ENCODE measurements around the gene AKR1B15. TPM values are rescaled to one million over a fixed set of nuclear protein-coding genes. Genes with fewer than 3 reads are reported as not detected.

The AKR1B15 gene
- not detected for total RNA-seq
- 0.07 TPM for polyA plus RNA-seq
- long read RNA-seq, donor 1: 0 reads
- long read RNA-seq, donor 2: 0 reads
- long read RNA-seq, donor 3: 0 reads
- long read RNA-seq, donor 4: 0 reads

- ATAC-seq (no peak), DNase-seq (peak in 2 of 3 donors; percentile 37 to 60)
- Histone ChIP-seq H3K4me3 (ENCODE audit: low read length) (no peak within 1 kb of the TSS), H3K4me1 (ENCODE audit: control insufficient read depth, insufficient read depth, low read length) (peaks cover 4% of the 10 kb centered on the region), H3K27me3 (ENCODE audit: control insufficient read depth, insufficient read depth) (no peaks in the 10 kb centered on the region), H3K27ac (ENCODE audit: low read length) (no peak within 1 kb of the TSS), H3K9me3 (ENCODE audit: control insufficient read depth, low read length) (no peaks in the 10 kb centered on the region)
- 80% methylated on average over 14 of the region's 14 CpGs for WGBS
- intact Hi-C loops (cut with DNase I): no loop called here
Observed at GRCh38 chr7:134548877-134549276, at the start of gene AKR1B15. Gene AKR1B15, plus strand, starts transcription at chr7:134549110. Its CDS starts 15,510 bp downstream, at chr7:134564620.

GRCh38 chr7:134500406-134500805 lies 48.5 kb upstream of the AKR1B15 start:
- WGBS: 85% methylated on average over 2 of the region's 2 CpGs

GRCh38 chr7:134500982-134501381 lies 47.9 kb upstream of the AKR1B15 start:
- WGBS: 67% methylated on average over 5 of the region's 5 CpGs
- H3K9me3 ChIP-seq (ENCODE audit: control insufficient read depth, low read length): no peaks in the 10 kb centered on the region
- H3K4me1 ChIP-seq (ENCODE audit: control insufficient read depth, insufficient read depth, low read length): no peaks in the 10 kb centered on the region
- ATAC-seq: no peak
- H3K27ac ChIP-seq (ENCODE audit: low read length): no peak overlapping the region
- no peak overlapping the region for H3K4me3 ChIP-seq (ENCODE audit: low read length)
- intact Hi-C loops (cut with DNase I): no loop called here
- no peaks in the 10 kb centered on the region for H3K27me3 ChIP-seq (ENCODE audit: control insufficient read depth, insufficient read depth)
- DNase-seq: no peak

More at GRCh38 chr7:134500406-134500805, 48.5 kb upstream of the AKR1B15 start:
- ATAC-seq: no peak
- intact Hi-C loops (cut with DNase I): no loop called here
- H3K4me1 ChIP-seq (ENCODE audit: control insufficient read depth, insufficient read depth, low read length): no peaks in the 10 kb centered on the region
- no peaks in the 10 kb centered on the region for H3K27me3 ChIP-seq (ENCODE audit: control insufficient read depth, insufficient read depth)
- no peak for DNase-seq
- no peak overlapping the region for H3K4me3 ChIP-seq (ENCODE audit: low read length)
- no peak overlapping the region for H3K27ac ChIP-seq (ENCODE audit: low read length)
- no peaks in the 10 kb centered on the region for H3K9me3 ChIP-seq (ENCODE audit: control insufficient read depth, low read length)

- Histone ChIP-seq H3K4me3 (ENCODE audit: low read length) (no peak overlapping the region), H3K27ac (ENCODE audit: low read length) (peak overlapping the region; percentile 8), H3K9me3 (ENCODE audit: control insufficient read depth, low read length) (no peaks in the 10 kb centered on the region), H3K27me3 (ENCODE audit: control insufficient read depth, insufficient read depth) (no peaks in the 10 kb centered on the region), H3K4me1 (ENCODE audit: control insufficient read depth, insufficient read depth, low read length) (no peaks in the 10 kb centered on the region)
- WGBS: 64% methylated on average over 3 of the region's 3 CpGs
- peak; percentile 74 to 79 for ATAC-seq
- peak in 2 of 3 donors; percentile 48 to 66 for DNase-seq
- intact Hi-C loops (cut with DNase I): no loop called here
Observed at GRCh38 chr7:134502463-134503371, 46.2 kb upstream of the AKR1B15 start.

GRCh38 chr7:134504660-134505164 lies 44.2 kb upstream of the AKR1B15 start:
- H3K4me1 ChIP-seq (ENCODE audit: control insufficient read depth, insufficient read depth, low read length): no peaks in the 10 kb centered on the region
- H3K27ac ChIP-seq (ENCODE audit: low read length): no peak overlapping the region
- DNase-seq (no peak), ATAC-seq (peak; percentile 41 to 64)
- H3K4me3 ChIP-seq (ENCODE audit: low read length): no peak overlapping the region
- WGBS: 72% methylated on average over 3 of the region's 3 CpGs
- no peaks in the 10 kb centered on the region for H3K27me3 ChIP-seq (ENCODE audit: control insufficient read depth, insufficient read depth)
- intact Hi-C loops (cut with DNase I): no loop called here
- no peaks in the 10 kb centered on the region for H3K9me3 ChIP-seq (ENCODE audit: control insufficient read depth, low read length)

GRCh38 chr7:134505856-134506255 lies 43.1 kb upstream of the AKR1B15 start:
- Histone ChIP-seq H3K27me3 (ENCODE audit: control insufficient read depth, insufficient read depth) (no peaks in the 10 kb centered on the region), H3K4me1 (ENCODE audit: control insufficient read depth, insufficient read depth, low read length) (no peaks in the 10 kb centered on the region), H3K9me3 (ENCODE audit: control insufficient read depth, low read length) (no peaks in the 10 kb centered on the region), H3K4me3 (ENCODE audit: low read length) (no peak overlapping the region), H3K27ac (ENCODE audit: low read length) (no peak overlapping the region)
- intact Hi-C loops (cut with DNase I): no loop called here
- ATAC-seq (no peak), DNase-seq (no peak)
- WGBS: 84% methylated on average over 4 of the region's 4 CpGs

GRCh38 chr7:134509010-134509409 lies 39.9 kb upstream of the AKR1B15 start:
- H3K27ac ChIP-seq (ENCODE audit: low read length): no peak overlapping the region
- intact Hi-C loops (cut with DNase I): no loop called here
- no peaks in the 10 kb centered on the region for H3K9me3 ChIP-seq (ENCODE audit: control insufficient read depth, low read length)
- no peaks in the 10 kb centered on the region for H3K4me1 ChIP-seq (ENCODE audit: control insufficient read depth, insufficient read depth, low read length)
- 85% methylated on average over 1 of the region's 1 CpG for WGBS
- no peak overlapping the region for H3K4me3 ChIP-seq (ENCODE audit: low read length)
- no peaks in the 10 kb centered on the region for H3K27me3 ChIP-seq (ENCODE audit: control insufficient read depth, insufficient read depth)
- no peak for ATAC-seq
- DNase-seq: no peak

- Histone ChIP-seq H3K27me3 (ENCODE audit: control insufficient read depth, insufficient read depth) (no peaks in the 10 kb centered on the region), H3K4me1 (ENCODE audit: control insufficient read depth, insufficient read depth, low read length) (no peaks in the 10 kb centered on the region), H3K27ac (ENCODE audit: low read length) (no peak overlapping the region), H3K4me3 (ENCODE audit: low read length) (no peak overlapping the region), H3K9me3 (ENCODE audit: control insufficient read depth, low read length) (no peaks in the 10 kb centered on the region)
- intact Hi-C loops (cut with DNase I): loop anchor here in 1 of 4 donors (5.0 to 10.0 kb wide), 2 partner anchors 78 to 94 kb away; no protein-coding TSS in a partner anchor
- WGBS: 58% methylated on average over 5 of the region's 5 CpGs
- ATAC-seq: no peak
- DNase-seq: no peak
Observed at GRCh38 chr7:134510646-134511045, 38.3 kb upstream of the AKR1B15 start.

GRCh38 chr7:134512271-134512670 lies 36.6 kb upstream of the AKR1B15 start:
- intact Hi-C loops (cut with DNase I): loop anchor here in 3 of 4 donors (2.0 to 10.0 kb wide), 3 partner anchors 79 to 93 kb away; no protein-coding TSS in a partner anchor
- ATAC-seq: no peak

GRCh38 chr7:134513169-134513752 lies 35.6 kb upstream of the AKR1B15 start:
- DNase-seq (peak in 2 of 3 donors; percentile 29 to 64), ATAC-seq (peak; percentile 72 to 74)
- WGBS: 47% methylated on average over 9 of the region's 9 CpGs

More at GRCh38 chr7:134512271-134512670, 36.6 kb upstream of the AKR1B15 start:
- Histone ChIP-seq H3K9me3 (ENCODE audit: control insufficient read depth, low read length) (no peaks in the 10 kb centered on the region), H3K27ac (ENCODE audit: low read length) (no peak overlapping the region), H3K27me3 (ENCODE audit: control insufficient read depth, insufficient read depth) (no peaks in the 10 kb centered on the region), H3K4me1 (ENCODE audit: control insufficient read depth, insufficient read depth, low read length) (no peaks in the 10 kb centered on the region), H3K4me3 (ENCODE audit: low read length) (no peak overlapping the region)
- no peak for DNase-seq
- 91% methylated on average over 1 of the region's 1 CpG for WGBS

More at GRCh38 chr7:134513169-134513752, 35.6 kb upstream of the AKR1B15 start:
- H3K4me1 ChIP-seq (ENCODE audit: control insufficient read depth, insufficient read depth, low read length): no peaks in the 10 kb centered on the region
- no peak overlapping the region for H3K4me3 ChIP-seq (ENCODE audit: low read length)
- no peaks in the 10 kb centered on the region for H3K9me3 ChIP-seq (ENCODE audit: control insufficient read depth, low read length)
- H3K27ac ChIP-seq (ENCODE audit: low read length): no peak overlapping the region
- no peaks in the 10 kb centered on the region for H3K27me3 ChIP-seq (ENCODE audit: control insufficient read depth, insufficient read depth)
- intact Hi-C loops (cut with DNase I): loop anchor here (1.0 to 10.0 kb wide), 4 partner anchors 80 to 92 kb away; no protein-coding TSS in a partner anchor
